Measurements from ENCODE around the gene RUNX3.

Gene RUNX3

GRCh38 chr1:24912376-24913273 is 17.5 kb downstream of the RUNX3 start:
- H3K27ac ChIP-seq (ENCODE audit: low read depth, low read length), result no peak overlapping the region
- no peaks in the 10 kb centered on the region for H3K4me1 ChIP-seq (ENCODE audit: control insufficient read depth, low read length)
- H3K9me3 ChIP-seq (ENCODE audit: control insufficient read depth, insufficient read depth, low read length), result no peaks in the 10 kb centered on the region
- H3K4me3 ChIP-seq (ENCODE audit: low read length), result no peak overlapping the region
- H3K79me2 ChIP-seq (ENCODE audit: control insufficient read depth, low read length), result no peaks in the 10 kb centered on the region
- no peak overlapping the region for H3K4me2 ChIP-seq (ENCODE audit: low read length)
- TF ChIP-seq CTCF (IDR thresholded peaks at IDR 0.05; ENCODE audit: low read depth, low read length, poor library complexity, severe bottlenecking) (no peak), EZH2phosphoT487 (IDR thresholded peaks at IDR 0.05; ENCODE audit: borderline replicate concordance, low read length) (no peak)
- H3F3A ChIP-seq (ENCODE audit: control insufficient read depth, insufficient read depth), result no peaks in the 10 kb centered on the region
- no peaks in the 10 kb centered on the region for H4K20me1 ChIP-seq (ENCODE audit: control insufficient read depth, insufficient read depth, low read depth, low read length)
- no peaks in the 10 kb centered on the region for H3K27me3 ChIP-seq (ENCODE audit: control insufficient read depth, low read length)
- no peaks in the 10 kb centered on the region for H3K9me2 ChIP-seq (replicated peaks; ENCODE audit: control insufficient read depth, low read length)
- peaks cover 28% of the 10 kb centered on the region for H3K36me3 ChIP-seq (ENCODE audit: control insufficient read depth, low read length)

- Histone ChIP-seq H3K9me2 (replicated peaks; ENCODE audit: control insufficient read depth, low read length) (no peaks in the 10 kb centered on the region), H4K20me1 (ENCODE audit: control insufficient read depth, insufficient read depth, low read depth, low read length) (no peaks in the 10 kb centered on the region), H3K79me2 (ENCODE audit: control insufficient read depth, low read length) (no peaks in the 10 kb centered on the region), H3K27me3 (ENCODE audit: control insufficient read depth, low read length) (no peaks in the 10 kb centered on the region), H3K4me3 (ENCODE audit: low read length) (no peak overlapping the region), H3K27ac (ENCODE audit: low read depth, low read length) (no peak overlapping the region), H3K36me3 (ENCODE audit: control insufficient read depth, low read length) (peaks cover 29% of the 10 kb centered on the region), H3K4me1 (ENCODE audit: control insufficient read depth, low read length) (no peaks in the 10 kb centered on the region), H3K9me3 (ENCODE audit: control insufficient read depth, insufficient read depth, low read length) (no peaks in the 10 kb centered on the region), H3F3A (ENCODE audit: control insufficient read depth, insufficient read depth) (no peaks in the 10 kb centered on the region), H3K4me2 (ENCODE audit: low read length) (no peak overlapping the region)
- TF ChIP-seq EZH2phosphoT487 (IDR thresholded peaks at IDR 0.05; ENCODE audit: borderline replicate concordance, low read length) (no peak), CTCF (IDR thresholded peaks at IDR 0.05; ENCODE audit: low read depth, low read length, poor library complexity, severe bottlenecking) (no peak)
Measured at GRCh38 chr1:24911651-24912155, 18.4 kb downstream of the RUNX3 start.

GRCh38 chr1:24910751-24911650 is 19.1 kb downstream of the RUNX3 start:
- H4K20me1 ChIP-seq (ENCODE audit: control insufficient read depth, insufficient read depth, low read depth, low read length), result no peaks in the 10 kb centered on the region
- TF ChIP-seq EZH2phosphoT487 (IDR thresholded peaks at IDR 0.05; ENCODE audit: borderline replicate concordance, low read length) (no peak), CTCF (IDR thresholded peaks at IDR 0.05; ENCODE audit: low read depth, low read length, poor library complexity, severe bottlenecking) (no peak)
- H3K79me2 ChIP-seq (ENCODE audit: control insufficient read depth, low read length), result no peaks in the 10 kb centered on the region
- no peaks in the 10 kb centered on the region for H3K9me2 ChIP-seq (replicated peaks; ENCODE audit: control insufficient read depth, low read length)
- no peaks in the 10 kb centered on the region for H3K4me1 ChIP-seq (ENCODE audit: control insufficient read depth, low read length)
- H3K27ac ChIP-seq (ENCODE audit: low read depth, low read length), result no peak overlapping the region
- no peaks in the 10 kb centered on the region for H3K9me3 ChIP-seq (ENCODE audit: control insufficient read depth, insufficient read depth, low read length)
- H3K27me3 ChIP-seq (ENCODE audit: control insufficient read depth, low read length), result no peaks in the 10 kb centered on the region
- no peak overlapping the region for H3K4me2 ChIP-seq (ENCODE audit: low read length)
- H3K4me3 ChIP-seq (ENCODE audit: low read length), result no peak overlapping the region
- H3K36me3 ChIP-seq (ENCODE audit: control insufficient read depth, low read length), result peaks cover 29% of the 10 kb centered on the region
- H3F3A ChIP-seq (ENCODE audit: control insufficient read depth, insufficient read depth), result no peaks in the 10 kb centered on the region
